Stomach (tissue), 9 donors: ENCODE results near the gene MAMDC2. TPM values are rescaled to one million over a fixed set of nuclear protein-coding genes. Genes with fewer than 3 reads are reported as not detected.

ENCODE experiments used
- DNase-seq, 2 donors: peaks; one replicate each; pipeline versions ENCODE4 v3.0.0 to v3.0.0-alpha.2; 2013 to 2019
- H3K27ac ChIP-seq, 5 donors: fragments of 200-600 bp in 4 of 5; sonication (generic) in 4 of 5; one replicate each; pipeline ENCODE4 v1.5.1; 2013 to 2019; ENCODE audit warnings: mild to moderate bottlenecking in 1 of 5, moderate library complexity in 1 of 5
- H3K27me3 ChIP-seq, 3 donors: fragments of 200-600 bp; sonication (generic); one replicate each; pipeline ENCODE4 v1.5.1; 2017 to 2019; ENCODE audit warnings: mixed run types in 1 of 3
- H3K36me3 ChIP-seq, 4 donors: fragments of 200-600 bp; sonication (generic); 1 replicate in 3 of 4; 2 replicates in 1 of 4; pipeline ENCODE4 v1.5.1; 2016 to 2019
- H3K4me1 ChIP-seq, 4 donors: fragments of 200-600 bp; sonication (generic); one replicate each; pipeline ENCODE4 v1.5.1; 2016 to 2019
- H3K4me3 ChIP-seq, 4 donors: fragments of 200-600 bp; sonication (generic) in 3 of 4; one replicate each; pipeline ENCODE4 v1.5.1; 2016 to 2019; ENCODE audit warnings: mild to moderate bottlenecking in 1 of 4
- H3K9me3 ChIP-seq, 4 donors: fragments of 200-600 bp; sonication (generic); one replicate each; pipeline ENCODE4 v1.5.1; 2016 to 2019
- CTCF ChIP-seq, 7 experiments: fragments of 450-650 bp in 4 of 7; fragments of 200-600 bp in 3 of 7; sonication (generic) in 3 of 7; IDR thresholded peaks; one replicate each; pipeline ENCODE4 v1.5.1; 2016 to 2019; ENCODE audit warnings: antibody characterized with exemption in 7 of 7, control low read depth in 2 of 7, mild to moderate bottlenecking in 1 of 7
- EP300 ChIP-seq: sonication (generic); formaldehyde crosslinking; IDR thresholded peaks from one replicate; pipeline ENCODE4 v1.6.1; 2017; ENCODE audit warnings: antibody characterized with exemption
- POLR2A ChIP-seq, 4 donors: fragments of 450-650 bp; IDR thresholded peaks; one replicate each; pipeline ENCODE4 v1.6.1; 2016; ENCODE audit warnings: antibody characterized with exemption in 4 of 4, control low read depth in 2 of 4, mild to moderate bottlenecking in 1 of 4, moderate library complexity in 1 of 4
- POLR2AphosphoS5 ChIP-seq, 3 donors: sonication (generic); formaldehyde crosslinking; IDR thresholded peaks; one replicate each; pipeline ENCODE4 v1.6.1; 2016; ENCODE audit warnings: antibody characterized with exemption in 3 of 3
- WGBS, 5 donors: extraction: QIAGEN DNeasy Blood & Tissue Kit in 3 of 5; methylation state at CpG; one replicate each; pipeline versions ENCODE4 v1.1.5 to v1.1.7; 2013 to 2018; 5-methylcytosine and 5-hydroxymethylcytosine counted together
- intact Hi-C: fragments of 100-400 bp; cut with DNase I; formaldehyde crosslinking; loops from one replicate; pipeline ENCODE4 v1.15.1; 2023; ENCODE audit warnings: low total_unique reads
- polyA plus RNA-seq, 3 donors: library from polyadenylated mRNA; stranded (reverse); fragments of 200-250 nt; gene quantifications; one replicate each; pipeline ENCODE4 v1.2.3, GENCODE V29; 2013
- total RNA-seq, 5 donors: library from RNA; depleted of rRNA; stranded (reverse); fragments of >200 nt; gene quantifications; one replicate each; pipeline versions ENCODE4 v1.1.0 to v1.2.3, GENCODE V29; 2014 to 2016
- donor health status: healthy with polysubstance abuse.
- donor health status: Bipolar disorder and iron deficiency.
- donor health status: healthy.

The MAMDC2 gene
- total and polyA plus RNA-seq, 8 donors = 7.0 to 91.4 (median 22.0) TPM

- intact Hi-C loops = no loop called here
- H3K4me3 ChIP-seq = no peak overlapping the region
- 56 to 87% (median 73%) methylated on average over 6 of the region's 6 CpGs for WGBS, 5 donors
- no peaks in the 10 kb centered on the region for H3K9me3 ChIP-seq
- peaks cover 10 to 26% (median 13%) of the 10 kb centered on the region in 4 donors for H3K4me1 ChIP-seq
- no peak for DNase-seq
- H3K27ac ChIP-seq = no peak overlapping the region
- TF ChIP-seq CTCF (IDR thresholded peaks at IDR 0.05) (no peak), EP300 (no peak), POLR2AphosphoS5 (IDR thresholded peaks at IDR 0.05) (no peak), POLR2A (IDR thresholded peaks at IDR 0.05) (no peak)
- H3K36me3 ChIP-seq = peaks cover 4 to 77% (median 39%) of the 10 kb centered on the region in 4 donors
- no peaks in the 10 kb centered on the region for H3K27me3 ChIP-seq
Measured at GRCh38 chr9:70127036-70127435, 83.4 kb downstream of the MAMDC2 start.

- H3K36me3 ChIP-seq = peaks cover 0 to 77% (median 38%) of the 10 kb centered on the region in 4 donors
- TF ChIP-seq POLR2AphosphoS5 (IDR thresholded peaks at IDR 0.05) = no peak
- no peak for TF ChIP-seq EP300
- TF ChIP-seq CTCF (IDR thresholded peaks at IDR 0.05) = no peak
- no peak for TF ChIP-seq POLR2A (IDR thresholded peaks at IDR 0.05)
Measured at GRCh38 chr9:70127540-70128416, 84.1 kb downstream of the MAMDC2 start.

GRCh38 chr9:70130266-70130665, 86.6 kb downstream of the MAMDC2 start:
- Histone ChIP-seq H3K9me3 (no peaks in the 10 kb centered on the region), H3K36me3 (peaks cover 0 to 65% (median 35%) of the 10 kb centered on the region in 4 donors), H3K27me3 (no peaks in the 10 kb centered on the region), H3K4me3 (no peak overlapping the region), H3K4me1 (peaks cover 0 to 33% (median 3%) of the 10 kb centered on the region in 4 donors), H3K27ac (no peak overlapping the region)
- intact Hi-C loops = no loop called here
- TF ChIP-seq CTCF (IDR thresholded peaks at IDR 0.05) = no peak
- WGBS, 5 donors = 82 to 95% (median 91%) methylated on average over 2 of the region's 2 CpGs
- no peak for DNase-seq

More at GRCh38 chr9:70127540-70128416, 84.1 kb downstream of the MAMDC2 start:
- Histone ChIP-seq H3K9me3 (no peaks in the 10 kb centered on the region), H3K4me3 (no peak overlapping the region), H3K27ac (no peak overlapping the region), H3K4me1 (peaks cover 10 to 26% (median 13%) of the 10 kb centered on the region in 4 donors), H3K27me3 (no peaks in the 10 kb centered on the region)
- 64 to 79% (median 67%) methylated on average over 7 of the region's 7 CpGs for WGBS, 5 donors
- intact Hi-C loops = no loop called here
- no peak for DNase-seq

GRCh38 chr9:70131296-70131695, 87.6 kb downstream of the MAMDC2 start:
- Histone ChIP-seq H3K27me3 (no peaks in the 10 kb centered on the region), H3K36me3 (peaks cover 0 to 55% (median 28%) of the 10 kb centered on the region in 4 donors), H3K9me3 (no peaks in the 10 kb centered on the region), H3K27ac (no peak overlapping the region), H3K4me3 (no peak overlapping the region), H3K4me1 (peaks cover 0 to 41% (median 1%) of the 10 kb centered on the region in 4 donors)
- no peak for TF ChIP-seq POLR2AphosphoS5 (IDR thresholded peaks at IDR 0.05)
- TF ChIP-seq EP300 = no peak
- TF ChIP-seq POLR2A (IDR thresholded peaks at IDR 0.05) = no peak
- no peak for TF ChIP-seq CTCF (IDR thresholded peaks at IDR 0.05)
- no peak for DNase-seq
- intact Hi-C loops = no loop called here
- 55 to 89% (median 85%) methylated on average over 1 of the region's 1 CpG for WGBS, 5 donors
